Measurements from ENCODE around the gene NOC4L.

NOC4L gene

GRCh38 chr12:132187646-132188450 lies 43.6 kb downstream of the NOC4L start:
- H3K4me3 ChIP-seq (ENCODE audit: low read depth, low read length) = no peak overlapping the region
- TF ChIP-seq CTCF (IDR thresholded peaks at IDR 0.05; ENCODE audit: borderline replicate concordance, insufficient read depth, low read depth, low read length) = no peak

GRCh38 chr12:132188451-132188901 lies 44.2 kb downstream of the NOC4L start:
- H3K4me3 ChIP-seq (ENCODE audit: low read depth, low read length) = no peak overlapping the region
- TF ChIP-seq CTCF (IDR thresholded peaks at IDR 0.05; ENCODE audit: borderline replicate concordance, insufficient read depth, low read depth, low read length) = no peak

GRCh38 chr12:132188916-132189325 lies 44.7 kb downstream of the NOC4L start:
- no peak for TF ChIP-seq CTCF (IDR thresholded peaks at IDR 0.05; ENCODE audit: borderline replicate concordance, insufficient read depth, low read depth, low read length)
- H3K4me3 ChIP-seq (ENCODE audit: low read depth, low read length) = peak overlapping the region; percentile 45

GRCh38 chr12:132189378-132190011 lies 45.2 kb downstream of the NOC4L start:
- H3K4me3 ChIP-seq (ENCODE audit: low read depth, low read length) = peak overlapping the region; percentile 45
- TF ChIP-seq CTCF (IDR thresholded peaks at IDR 0.05; ENCODE audit: borderline replicate concordance, insufficient read depth, low read depth, low read length) = no peak

- no peak for TF ChIP-seq CTCF (IDR thresholded peaks at IDR 0.05; ENCODE audit: borderline replicate concordance, insufficient read depth, low read depth, low read length)
These were observed 45.9 kb downstream of the NOC4L start for GRCh38 chr12:132190012-132190755.

GRCh38 chr12:132190834-132191500 lies 46.7 kb downstream of the NOC4L start:
- no peak overlapping the region for H3K4me3 ChIP-seq (ENCODE audit: low read depth, low read length)
- TF ChIP-seq CTCF (IDR thresholded peaks at IDR 0.05; ENCODE audit: borderline replicate concordance, insufficient read depth, low read depth, low read length) = no peak

More at GRCh38 chr12:132190012-132190755, 45.9 kb downstream of the NOC4L start:
- peak overlapping the region; percentile 45 for H3K4me3 ChIP-seq (ENCODE audit: low read depth, low read length)
